HG03039 (cell line): ENCODE measurements around the gene BMP3.
"Not testable (repeated sequence)": the region's sequence is repeated elsewhere in the genome, so short reads cannot be mapped to it uniquely, and the experiment has no call there.

Experiments used
- ATAC-seq: cut with Tn5 transposase; IDR thresholded peaks from one replicate; pipeline ENCODE4 v1.9.1; 2021; ENCODE audit warnings: mild to moderate bottlenecking, moderate library complexity; ENCODE audit not compliant: unreplicated experiment

The BMP3 gene, protein sequence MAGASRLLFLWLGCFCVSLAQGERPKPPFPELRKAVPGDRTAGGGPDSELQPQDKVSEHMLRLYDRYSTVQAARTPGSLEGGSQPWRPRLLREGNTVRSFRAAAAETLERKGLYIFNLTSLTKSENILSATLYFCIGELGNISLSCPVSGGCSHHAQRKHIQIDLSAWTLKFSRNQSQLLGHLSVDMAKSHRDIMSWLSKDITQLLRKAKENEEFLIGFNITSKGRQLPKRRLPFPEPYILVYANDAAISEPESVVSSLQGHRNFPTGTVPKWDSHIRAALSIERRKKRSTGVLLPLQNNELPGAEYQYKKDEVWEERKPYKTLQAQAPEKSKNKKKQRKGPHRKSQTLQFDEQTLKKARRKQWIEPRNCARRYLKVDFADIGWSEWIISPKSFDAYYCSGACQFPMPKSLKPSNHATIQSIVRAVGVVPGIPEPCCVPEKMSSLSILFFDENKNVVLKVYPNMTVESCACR

DNA sequence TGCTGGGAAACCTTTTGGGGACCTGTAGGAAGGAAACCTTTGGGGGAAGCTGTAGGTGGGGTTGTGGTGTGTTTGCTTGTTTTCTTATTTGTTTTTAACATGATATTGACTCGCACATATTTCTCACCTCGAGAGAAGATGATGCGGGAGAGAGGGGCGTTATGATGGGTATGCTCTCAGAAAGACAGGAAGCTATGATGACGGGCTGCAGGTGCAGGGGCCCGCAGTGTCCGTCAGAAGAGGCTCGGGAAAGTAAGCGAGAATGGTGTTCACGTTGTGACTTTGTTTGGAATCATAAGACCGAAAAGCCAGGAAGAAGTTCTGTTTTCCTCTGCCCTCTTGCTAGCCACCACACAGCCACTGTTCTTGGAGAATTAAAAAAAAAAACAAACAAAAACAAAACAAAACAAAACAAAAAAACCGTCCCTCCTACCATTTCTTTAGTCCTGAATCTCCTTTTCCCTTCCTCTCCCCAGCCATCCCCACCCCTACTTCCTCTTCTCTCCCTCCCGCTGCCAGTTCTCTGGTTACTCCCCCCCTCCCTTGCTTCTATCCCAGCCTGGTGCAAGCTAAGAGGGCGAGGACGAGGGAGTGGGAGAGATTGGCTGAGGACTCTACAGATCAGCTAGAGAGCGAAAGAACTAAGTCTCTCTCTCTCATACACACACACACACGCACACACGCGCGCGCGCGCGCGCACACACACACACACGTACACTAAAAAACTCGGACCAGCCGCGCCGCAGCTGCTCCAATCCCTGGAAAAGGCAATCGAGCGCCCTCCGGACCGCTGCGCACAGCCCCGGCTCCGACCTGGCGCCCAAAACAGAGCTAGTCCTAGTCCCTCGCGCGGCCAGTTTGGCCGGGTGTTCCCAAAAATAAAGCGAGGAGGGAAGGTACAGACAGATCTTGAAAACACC, at the start of gene BMP3:
Gene BMP3 (plus strand): TSS at position 648 of the 920 bp plus-strand sequence. CDS start 577 bp downstream, outside the sequence.
- no peak for ATAC-seq

DNA sequence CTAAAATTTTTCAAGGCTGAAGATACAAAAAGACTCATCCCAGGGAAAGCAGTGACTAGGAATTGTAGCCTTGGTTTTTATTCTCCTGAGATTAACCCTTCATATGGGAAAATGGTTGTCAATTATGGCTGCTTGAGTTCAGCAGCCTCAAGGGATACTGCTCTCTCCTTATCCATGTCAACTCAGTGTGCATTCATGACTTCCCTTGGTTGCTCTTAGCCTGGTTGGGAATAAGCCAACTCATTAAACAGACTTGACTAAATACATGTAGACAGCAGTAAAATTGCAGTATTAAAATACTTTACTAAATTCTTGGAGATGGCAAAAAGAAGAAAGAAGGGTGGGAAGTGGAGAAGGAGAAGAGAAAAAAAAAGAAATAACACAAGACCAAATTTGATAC, 44.5 kb upstream of the BMP3 start:
- no peak for ATAC-seq

GRCh38 chr4:80989921-80990544, 40.5 kb upstream of the BMP3 start:
- peak; percentile 86 for ATAC-seq

DNA sequence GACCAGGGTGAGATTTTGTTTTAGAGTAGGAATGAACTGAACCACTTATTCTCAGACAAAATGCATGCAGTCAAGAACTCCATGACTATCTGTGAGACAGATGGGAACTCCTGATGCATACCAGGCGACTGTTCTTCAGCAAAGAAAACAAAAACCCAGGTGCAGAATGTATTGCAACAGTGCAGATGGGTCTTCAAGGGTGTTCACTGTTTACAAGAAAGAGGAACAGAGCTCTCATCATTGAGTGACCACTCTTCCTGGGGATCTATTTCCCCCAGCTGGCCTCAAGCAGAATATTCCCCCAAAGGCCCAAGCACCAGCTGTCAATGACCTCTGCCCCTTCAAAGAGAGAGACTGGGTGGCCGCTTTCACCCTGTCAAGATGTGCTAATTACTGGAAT, 39.7 kb upstream of the BMP3 start:
- ATAC-seq, result no peak

DNA sequence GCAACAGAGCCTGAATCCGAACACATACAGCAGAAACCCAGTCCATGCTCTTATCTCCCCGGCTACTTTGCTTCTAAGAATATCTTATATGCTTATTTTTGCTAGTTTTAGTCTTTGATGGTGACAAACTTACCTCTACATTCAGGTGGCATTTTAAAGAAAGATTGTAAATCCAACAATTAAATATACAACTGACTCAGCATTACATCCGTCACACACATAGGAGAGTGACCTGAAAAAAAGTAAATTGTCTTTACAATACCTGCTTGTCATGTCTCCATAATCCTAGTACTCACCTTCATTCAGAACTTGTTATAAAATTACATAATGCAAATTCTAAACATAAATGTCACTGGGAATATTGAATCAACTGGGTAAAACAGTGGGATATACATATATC, 30.6 kb upstream of the BMP3 start:
- no peak for ATAC-seq

GRCh38 chr4:81003597-81004111, 26.9 kb upstream of the BMP3 start:
- peak; percentile 61 for ATAC-seq

DNA sequence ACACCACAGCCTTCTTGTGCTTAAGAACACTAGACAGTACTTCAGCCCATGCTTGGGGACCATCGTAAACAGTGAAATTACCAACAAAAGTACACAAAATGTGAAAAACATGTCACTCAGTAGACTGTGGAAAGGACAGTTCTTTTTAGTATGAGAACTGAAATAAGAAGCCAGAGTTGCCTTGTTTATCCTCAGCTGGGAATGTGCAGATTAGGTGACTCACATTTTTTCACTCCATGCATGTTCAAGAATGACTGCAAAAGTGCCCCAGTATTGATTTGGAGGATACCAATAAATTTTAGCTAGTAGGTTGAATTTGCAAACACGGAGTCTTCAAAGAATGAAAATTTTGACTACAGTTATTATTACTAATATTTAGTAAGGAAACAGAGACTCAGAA, 23.1 kb upstream of the BMP3 start:
- no peak for ATAC-seq

DNA sequence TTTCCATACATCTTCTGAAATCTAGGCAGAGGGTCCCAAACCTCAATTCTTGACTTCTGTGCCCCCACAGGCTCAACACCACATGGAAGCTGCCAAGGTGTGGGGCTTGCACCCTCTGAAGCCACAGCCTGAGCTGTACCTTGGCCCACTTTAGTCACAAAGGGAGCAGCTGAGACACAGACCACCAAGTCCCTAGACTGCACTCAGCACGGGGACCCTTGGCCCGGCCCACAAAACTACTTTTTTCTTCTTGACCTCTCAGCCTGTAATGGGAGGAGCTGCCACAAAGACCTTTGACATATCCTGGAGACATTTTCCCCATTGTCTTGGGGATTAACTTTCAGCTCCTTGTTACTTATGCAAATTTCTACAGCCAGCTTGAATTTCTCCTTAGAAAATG, 13.9 kb upstream of the BMP3 start:
- ATAC-seq, result not testable (repeated sequence)

DNA sequence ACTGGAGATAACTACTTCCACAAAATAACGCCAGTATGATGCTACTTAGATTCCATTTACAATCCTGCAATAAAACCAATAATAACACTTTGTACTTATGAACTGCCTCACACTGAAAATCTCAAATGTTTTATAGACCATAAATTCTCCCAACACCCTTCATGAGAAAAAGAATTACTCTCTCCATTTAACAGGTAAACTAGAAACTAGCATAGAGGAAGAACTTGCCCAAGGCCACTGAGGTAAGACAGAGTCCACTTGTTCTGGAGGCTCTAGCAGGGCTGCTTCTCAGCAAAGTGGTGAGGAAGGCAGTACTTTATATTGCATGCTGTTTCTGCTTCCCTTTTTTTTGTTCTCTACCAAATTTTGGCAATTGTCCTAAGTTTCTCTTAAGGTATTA, 11.5 kb upstream of the BMP3 start:
- ATAC-seq, result no peak

- ATAC-seq, result no peak
Observed at GRCh38 chr4:81021142-81021944, 9.2 kb upstream of the BMP3 start.

DNA sequence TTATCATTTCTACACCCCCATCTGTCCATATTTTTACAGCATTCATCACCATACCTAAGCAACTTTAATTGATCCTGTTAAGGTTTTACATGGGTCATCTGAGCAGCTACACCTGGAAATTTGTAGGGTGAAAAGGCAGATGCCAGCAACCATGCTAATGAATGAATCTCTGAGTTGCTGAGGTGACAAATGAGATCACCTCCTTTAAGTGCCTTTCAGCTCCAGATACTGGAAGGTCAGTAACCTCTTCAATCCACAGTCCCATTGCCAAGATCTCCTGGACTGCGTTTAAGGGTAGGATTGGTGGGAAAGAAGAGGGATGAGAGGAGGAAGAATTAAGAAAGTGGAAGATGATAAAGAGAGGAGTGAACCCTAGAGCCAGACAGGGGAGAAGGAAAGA, 8.5 kb upstream of the BMP3 start:
- no peak for ATAC-seq

DNA sequence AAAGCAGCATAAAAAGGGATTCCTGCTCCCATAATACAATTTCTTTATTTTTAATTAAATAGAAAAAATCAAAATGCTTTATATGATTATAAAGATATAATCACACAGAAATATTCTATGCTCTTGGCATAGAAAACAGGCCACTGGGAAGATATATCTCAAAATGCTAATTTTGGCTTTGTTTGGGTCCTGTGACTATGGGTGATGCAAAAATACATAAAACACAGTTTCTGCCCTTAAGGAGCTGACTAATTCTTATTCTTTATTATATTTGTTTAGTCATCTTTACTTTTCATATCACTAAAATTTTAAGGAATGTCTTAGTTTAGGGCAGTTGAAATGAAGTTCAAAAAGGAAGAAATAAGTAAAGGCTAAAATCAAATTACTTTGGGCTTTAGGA, 7.0 kb upstream of the BMP3 start:
- no peak for ATAC-seq

DNA sequence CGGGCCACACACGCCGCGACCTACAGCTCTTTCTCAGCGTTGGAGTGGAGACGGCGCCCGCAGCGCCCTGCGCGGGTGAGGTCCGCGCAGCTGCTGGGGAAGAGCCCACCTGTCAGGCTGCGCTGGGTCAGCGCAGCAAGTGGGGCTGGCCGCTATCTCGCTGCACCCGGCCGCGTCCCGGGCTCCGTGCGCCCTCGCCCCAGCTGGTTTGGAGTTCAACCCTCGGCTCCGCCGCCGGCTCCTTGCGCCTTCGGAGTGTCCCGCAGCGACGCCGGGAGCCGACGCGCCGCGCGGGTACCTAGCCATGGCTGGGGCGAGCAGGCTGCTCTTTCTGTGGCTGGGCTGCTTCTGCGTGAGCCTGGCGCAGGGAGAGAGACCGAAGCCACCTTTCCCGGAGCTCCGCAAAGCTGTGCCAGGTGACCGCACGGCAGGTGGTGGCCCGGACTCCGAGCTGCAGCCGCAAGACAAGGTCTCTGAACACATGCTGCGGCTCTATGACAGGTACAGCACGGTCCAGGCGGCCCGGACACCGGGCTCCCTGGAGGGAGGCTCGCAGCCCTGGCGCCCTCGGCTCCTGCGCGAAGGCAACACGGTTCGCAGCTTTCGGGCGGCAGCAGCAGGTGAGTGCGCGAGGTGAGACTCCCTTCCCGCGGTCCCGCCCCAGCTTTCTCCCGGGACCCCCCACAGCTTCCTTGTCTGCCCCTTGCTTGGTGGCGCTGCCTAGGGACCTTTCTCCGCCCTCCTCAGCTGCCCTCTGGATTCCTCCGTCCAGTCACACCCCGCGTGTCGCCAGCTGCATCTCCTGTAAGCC, 678 bp downstream of the BMP3 start:
- ATAC-seq, result no peak

DNA sequence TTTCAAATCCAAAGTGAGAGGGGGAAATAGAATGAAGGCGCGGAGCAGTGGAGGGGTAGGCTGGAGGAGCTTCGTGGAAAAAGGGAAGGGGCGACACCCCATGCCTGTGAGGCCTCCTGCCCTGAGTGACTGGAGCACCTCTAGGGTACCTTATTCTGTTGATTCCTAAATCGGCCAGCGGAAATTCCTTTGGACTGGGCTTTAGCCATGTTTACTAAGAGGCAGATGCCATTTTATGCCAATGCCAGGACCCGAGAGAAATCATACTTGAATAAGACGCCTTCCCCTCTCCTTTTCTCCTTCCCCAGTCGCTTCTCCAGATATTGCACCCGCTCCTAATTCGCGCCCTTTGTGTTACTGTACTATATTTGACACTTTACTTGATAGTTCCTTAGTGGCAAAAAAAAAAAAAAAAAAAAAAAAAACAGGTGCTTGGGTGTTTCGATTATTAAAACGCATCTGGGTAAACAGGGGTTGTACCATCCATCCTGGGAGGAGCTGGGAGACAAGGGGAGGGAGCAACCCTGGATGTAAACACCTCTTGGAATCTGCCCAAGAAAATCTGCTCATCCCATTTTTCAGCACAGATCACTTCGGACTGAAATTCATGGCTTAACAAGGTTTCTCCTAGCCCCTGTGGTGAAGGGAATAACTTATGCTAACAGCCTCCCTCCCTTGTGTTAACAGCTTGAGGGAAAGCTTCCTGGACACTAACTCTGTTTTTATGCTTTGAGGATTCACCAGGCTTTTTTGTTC, 1.5 kb downstream of the BMP3 start:
- no peak for ATAC-seq

- ATAC-seq, result no peak
Observed at GRCh38 chr4:81032771-81033684, 2.5 kb downstream of the BMP3 start.

DNA sequence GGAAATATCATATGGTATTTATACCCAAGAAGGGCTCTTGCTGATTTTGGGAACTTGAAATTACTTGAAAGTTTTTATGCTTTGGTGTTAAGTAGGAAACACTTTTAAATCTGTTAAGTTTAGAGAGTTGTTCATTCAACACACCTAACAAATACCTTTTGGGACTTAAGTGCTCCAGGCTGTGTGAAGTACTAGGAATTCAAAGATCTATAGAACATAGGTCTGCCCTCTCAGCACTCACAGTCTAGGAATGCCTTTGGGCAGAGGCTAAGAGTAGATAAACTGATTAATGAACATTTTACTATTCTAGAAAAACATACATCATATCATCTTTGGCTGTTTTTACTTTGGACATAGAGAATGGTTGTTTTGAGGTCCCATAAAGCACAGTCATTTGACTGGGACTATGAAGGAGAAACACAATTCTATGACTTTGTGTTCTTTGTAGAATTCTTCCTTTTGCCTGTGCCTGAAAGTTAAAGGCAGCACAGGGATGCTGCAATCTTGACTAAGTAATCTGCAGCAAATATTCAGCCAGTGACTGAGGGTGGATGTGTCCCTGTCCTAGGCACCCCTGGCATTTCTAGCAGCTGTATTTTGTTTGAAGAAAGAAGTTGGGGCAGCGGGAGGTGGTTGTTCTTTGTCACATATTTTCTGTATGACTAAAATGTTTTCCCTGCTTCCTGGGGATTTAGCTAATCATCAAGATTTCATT, 8.3 kb downstream of the BMP3 start:
- no peak for ATAC-seq

- no peak for ATAC-seq
Observed at GRCh38 chr4:81039351-81039972, 9.0 kb downstream of the BMP3 start.
